HG02642 (cell line): ENCODE measurements around the gene MIB2.
"Not testable (repeated sequence)": the region's sequence is repeated elsewhere in the genome, so short reads cannot be mapped to it uniquely, and the experiment has no call there.

Experiments
- ATAC-seq: cut with Tn5 transposase; IDR thresholded peaks from one replicate; pipeline ENCODE4 v1.9.1; 2021; ENCODE audit warnings: mild to moderate bottlenecking; ENCODE audit not compliant: unreplicated experiment, poor library complexity

MIB2 gene

DNA sequence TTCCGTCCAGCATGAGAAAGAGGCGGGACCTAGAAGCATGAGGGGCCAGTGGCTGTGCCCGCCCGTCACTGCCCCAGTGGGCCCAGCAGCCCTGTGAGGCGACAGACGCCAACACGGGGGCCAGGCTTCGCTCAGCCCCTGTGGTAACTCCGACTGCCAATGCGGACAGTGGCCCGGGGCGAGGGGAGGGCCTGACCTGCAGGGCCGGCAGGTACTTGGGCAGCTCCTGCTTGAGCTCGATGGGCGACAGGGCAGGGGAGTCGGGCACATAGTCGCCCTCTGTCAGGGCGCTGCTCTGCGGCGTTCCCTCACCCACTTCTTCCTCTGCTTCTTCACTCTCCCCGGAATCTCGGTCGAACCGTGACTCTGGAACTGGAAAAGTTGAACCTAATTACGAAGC, 24.8 kb downstream of the MIB2 start:
- not testable (repeated sequence) for ATAC-seq

DNA sequence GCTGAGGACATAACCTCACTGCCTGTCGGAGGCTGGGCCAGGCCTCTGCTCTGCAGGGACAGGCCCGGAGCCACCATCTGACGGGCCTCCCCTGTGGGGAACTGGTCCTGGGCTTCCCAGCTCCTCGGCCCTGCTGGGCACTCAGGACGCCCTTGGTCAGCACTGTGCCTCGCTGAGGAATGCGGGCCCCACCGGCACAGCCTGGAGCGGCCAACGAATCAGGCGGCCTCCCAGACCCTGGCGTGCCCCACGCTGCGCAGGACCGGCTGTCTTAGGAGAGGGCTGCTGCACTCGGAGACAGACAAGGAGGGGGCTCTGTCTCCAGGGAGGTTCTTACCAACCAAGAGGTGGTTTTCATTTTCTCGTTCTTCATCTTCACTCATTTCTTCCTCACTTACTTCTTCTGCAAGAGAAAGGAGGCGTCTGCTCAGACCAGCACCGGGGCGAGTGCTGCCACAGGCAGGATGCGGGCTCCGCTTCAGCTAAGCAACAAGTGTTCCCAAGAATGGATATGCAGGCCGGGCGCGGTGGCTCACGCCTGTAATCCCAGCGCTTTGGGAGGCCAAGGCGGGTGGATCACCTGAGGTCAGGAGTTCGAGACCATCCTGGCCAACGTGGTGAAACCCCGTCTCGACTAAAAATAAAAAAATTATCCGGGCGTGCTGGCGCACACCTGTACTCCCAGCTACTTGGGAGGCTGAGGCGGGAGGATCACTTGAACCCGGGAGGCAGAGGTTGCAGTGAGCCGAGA, 25.6 kb downstream of the MIB2 start:
- ATAC-seq = not testable (repeated sequence)

DNA sequence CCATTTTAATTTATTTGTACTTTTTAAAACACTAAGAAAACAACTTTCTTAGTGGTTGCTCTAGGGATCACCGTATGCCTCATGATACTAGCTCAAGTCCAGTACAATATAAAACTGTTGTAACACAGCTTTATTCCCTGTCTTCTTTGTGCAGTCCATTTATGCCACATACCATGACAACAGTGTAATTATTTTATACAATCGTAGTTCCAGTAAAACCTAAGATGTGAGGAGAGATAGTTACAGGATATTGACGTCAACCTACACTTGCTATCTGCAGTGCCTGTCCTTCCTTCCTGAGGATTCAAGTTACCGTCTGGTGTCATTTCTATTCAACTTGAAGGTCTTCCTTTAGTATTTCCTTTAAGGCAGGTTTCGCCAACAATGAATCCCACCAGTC, 31.0 kb downstream of the MIB2 start:
- ATAC-seq = not testable (repeated sequence)

DNA sequence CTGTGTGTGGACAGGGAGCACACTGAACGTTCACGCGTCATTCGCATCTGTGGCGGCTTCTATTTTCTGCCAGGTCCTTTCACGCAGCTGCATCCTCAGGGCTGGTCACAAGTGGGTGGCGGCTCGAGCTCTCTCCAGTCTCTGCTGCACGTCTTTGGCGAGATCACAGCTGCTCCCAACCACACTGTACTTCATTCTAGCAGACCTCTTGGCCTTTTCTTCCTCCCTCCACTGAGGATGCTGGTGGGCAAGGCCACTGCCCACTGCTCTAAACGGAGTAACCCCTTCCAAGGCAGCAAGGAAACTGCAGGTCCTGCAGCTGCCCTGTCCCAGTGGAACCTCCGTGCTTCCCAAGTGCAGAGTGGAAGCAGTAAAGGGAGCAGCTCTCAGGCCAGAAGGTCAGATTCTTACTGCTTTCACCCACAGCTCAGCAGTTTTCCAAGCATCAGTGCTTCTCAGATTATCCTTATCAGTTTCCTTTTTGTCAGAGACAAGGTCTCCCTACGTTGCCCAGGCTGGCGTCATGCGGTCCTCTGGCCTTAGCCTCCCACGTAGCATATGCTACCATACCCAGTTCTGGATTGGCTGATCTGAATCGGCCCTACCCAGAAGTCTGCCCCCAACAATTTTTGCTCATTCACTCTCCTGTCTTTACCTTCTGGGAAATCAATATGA, 32.4 kb downstream of the MIB2 start:
- not testable (repeated sequence) for ATAC-seq

DNA sequence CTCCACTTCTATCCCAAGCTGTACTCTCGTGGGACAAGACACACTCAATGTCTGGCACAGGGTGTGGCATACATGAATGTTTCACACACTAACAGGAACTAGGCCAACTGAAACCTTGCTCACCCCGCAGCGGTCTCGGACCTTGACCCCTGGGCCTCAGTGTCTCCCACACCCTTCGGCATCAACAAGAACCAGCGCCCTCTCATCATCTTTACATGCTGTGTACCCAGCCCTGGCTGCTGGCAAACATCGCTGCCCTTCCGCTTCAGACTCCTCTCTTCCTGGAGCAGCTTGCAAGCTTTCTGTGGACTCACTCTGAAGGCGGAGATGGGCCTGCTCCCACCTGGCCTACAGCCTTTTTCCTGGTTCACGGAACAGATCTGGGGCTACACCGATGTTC, 33.0 kb downstream of the MIB2 start:
- not testable (repeated sequence) for ATAC-seq

DNA sequence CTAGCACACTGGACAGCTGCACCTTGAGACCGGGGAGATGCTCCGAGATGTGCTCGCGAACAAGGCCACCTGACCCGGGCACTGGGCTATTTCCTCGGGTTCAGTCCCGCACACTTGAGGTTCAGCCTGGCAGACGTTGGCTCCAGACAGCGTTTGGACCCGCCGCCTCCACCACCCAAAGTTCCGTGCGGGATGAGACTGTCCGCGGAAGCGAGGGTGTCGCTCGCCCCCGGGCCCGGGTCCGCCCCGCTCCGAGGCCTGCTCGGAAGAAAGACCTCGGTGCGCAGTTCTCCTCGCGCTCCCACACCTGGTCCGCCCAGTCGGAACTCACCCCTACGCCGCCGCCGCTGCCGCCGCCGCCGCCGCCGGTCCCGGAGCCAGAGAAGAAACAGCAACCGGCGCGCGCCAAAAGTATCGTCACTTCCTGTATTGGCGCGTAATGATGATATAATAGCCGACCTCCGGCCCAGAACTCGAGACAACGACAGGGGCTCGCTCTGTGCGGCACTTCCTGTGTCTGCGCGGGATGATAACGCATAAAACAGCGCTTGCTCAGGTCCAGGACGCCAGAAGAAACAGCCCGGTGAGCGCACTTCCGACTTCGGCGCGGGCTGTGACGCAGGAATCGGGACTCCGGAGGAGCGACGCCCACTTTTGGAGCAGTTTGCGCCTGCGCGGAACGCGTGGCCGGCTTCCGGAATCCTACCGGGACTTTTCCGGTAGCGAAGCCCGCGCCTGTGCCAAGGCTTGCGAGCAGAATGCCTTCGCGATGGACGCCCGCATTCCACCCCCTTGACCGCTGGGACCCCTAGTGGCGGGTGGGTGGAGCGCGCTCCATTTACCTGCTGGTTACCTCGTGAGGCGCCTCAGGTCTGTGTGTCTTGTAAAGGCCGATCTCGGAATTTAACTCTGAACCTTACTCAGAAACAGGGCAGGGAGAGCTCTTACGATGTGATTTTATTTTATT, 43.6 kb downstream of the MIB2 start, which contains the start of gene CDK11B:
Gene CDK11B, minus strand, starts transcription at position 422 of the 967 bp plus-strand sequence. CDS start 1,519 bp downstream, outside the sequence.
- peak; percentile 86 for ATAC-seq

DNA sequence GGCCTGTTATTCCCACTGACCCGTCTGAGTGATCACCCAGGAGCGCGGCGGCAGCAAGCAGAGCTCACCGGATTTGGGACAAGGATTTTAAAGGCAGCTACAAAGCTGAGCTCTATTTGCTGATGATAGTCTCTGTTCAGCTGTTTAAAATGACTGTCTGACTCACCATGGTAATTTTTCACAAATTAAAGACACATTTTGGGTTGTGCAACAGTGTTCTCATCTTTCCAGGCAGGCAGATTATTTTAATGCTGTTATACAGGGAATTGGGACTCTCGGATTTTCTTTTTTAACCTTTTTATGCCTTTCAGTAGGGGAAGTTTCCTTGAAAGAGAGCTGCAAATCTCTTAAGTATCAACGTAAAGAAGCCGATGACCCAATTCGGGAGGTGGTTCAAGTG, 47.1 kb downstream of the MIB2 start:
- ATAC-seq = not testable (repeated sequence)

DNA sequence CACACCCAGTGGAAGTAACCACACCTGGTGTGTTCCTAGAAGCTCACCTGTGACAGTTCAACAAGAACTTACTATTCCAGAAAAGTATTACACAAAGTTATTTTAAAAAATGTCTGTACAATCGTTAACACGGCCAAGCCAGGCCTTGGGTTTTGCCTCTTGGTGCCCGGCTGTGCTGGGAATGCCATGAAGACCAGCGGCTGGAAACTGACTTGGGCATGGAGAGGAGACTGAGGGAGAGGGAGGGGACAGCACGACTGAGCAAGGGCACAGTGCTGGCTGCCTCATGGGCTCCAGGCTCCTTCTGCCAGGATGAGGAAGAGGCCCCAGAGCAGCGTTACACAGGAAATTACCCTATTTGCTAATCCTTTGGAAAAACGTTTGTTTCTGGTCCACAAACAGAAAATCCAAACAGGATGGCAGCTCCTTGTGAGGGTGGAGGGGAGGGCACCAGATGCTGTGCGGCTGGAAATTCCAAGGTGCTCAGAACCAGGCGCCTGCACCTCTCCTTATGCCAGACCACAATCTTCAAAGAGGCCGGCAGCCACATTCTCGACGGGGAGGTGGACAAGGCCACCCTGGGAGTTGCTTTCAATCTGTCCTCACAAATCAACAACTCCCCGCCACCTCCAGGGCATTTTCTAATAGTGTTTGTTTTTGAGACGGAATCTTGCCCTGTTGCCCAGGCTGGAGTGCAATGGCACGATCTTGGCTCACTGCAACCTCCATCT, 47.7 kb downstream of the MIB2 start:
- ATAC-seq = not testable (repeated sequence)

DNA sequence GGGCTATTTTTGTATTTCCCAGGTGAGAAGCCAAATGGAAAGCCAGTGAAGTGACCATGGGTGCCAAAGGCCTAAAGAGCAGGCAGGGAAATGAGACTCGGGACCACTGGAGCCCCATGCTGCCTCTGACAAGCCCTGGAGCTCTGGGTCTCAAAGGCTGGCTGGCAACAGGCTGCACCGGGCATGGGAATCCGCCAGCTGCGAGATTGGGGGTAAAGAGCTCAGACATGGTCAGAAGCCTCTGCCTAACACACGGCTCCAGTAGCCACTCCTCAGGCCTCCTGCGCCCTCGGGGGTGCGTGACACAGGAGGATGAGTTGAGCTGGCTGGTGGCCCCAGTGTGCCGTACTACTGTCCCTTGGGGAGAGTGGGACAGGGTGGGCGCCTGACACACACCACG, 49.0 kb downstream of the MIB2 start:
- ATAC-seq = not testable (repeated sequence)

DNA sequence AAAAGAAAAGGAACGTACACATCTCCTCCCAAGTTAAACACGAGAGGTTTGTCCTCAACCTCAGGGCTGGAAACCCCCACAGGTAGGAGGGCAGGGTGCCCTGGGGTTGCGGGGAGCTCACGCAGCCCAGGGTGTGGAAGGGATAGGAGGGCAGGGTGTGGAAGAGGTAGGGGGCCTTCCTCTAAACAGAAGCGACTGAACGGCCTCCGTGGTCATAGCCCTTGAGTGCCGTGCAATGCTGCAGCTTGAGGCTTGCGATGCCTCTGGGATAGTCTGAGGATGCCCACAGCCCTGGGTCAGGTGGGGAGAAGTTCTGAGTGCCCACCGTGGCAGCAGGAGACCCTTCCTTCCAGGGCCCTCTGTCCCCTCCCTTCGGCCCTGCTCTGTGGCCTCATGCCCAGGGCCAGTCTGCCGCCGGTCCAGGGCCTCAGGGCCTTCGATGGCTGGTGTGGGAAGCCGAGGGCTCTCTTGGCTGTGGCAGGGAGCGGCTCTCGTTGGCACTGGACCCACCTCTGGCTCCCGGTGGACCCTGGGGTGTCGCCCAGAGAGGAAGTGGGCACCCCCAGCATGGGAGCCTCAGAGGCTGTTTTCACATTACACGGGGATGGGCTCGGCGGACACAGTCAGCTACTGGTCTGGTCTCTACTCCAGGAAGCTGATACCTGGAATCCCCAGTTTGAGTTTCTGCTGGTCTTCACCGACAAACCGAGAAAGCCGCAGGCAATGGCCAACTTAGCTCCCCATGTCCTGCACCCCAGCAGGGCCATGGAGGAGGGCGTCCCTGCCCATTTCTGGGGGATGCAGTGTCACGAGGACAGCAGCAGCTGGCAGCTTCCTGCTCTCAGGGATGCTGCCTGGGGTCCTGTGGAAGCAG, 49.9 kb downstream of the MIB2 start:
- ATAC-seq = no peak

DNA sequence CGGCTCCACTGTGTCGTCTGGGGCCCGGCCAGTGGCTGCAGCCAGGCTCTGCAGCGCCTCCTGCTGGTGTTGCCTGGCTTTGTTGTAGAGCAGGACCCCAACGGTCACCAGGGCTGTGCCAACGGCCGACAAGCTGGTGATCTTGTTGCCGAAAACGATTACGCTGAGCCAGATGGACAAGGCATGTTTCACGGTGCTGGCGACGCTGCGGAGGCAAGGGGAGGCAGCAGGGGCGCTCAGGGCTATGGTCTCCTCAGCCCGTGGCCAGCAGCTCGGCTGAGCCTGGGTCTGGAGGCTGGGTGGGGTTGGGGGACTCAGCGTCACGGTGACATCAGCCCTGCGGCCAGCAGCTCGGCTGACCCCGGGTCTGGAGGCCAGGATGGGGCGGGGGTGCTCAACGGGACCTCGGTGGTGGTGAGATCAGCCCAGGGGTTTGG, 50.5 kb downstream of the MIB2 start:
- no peak for ATAC-seq

DNA sequence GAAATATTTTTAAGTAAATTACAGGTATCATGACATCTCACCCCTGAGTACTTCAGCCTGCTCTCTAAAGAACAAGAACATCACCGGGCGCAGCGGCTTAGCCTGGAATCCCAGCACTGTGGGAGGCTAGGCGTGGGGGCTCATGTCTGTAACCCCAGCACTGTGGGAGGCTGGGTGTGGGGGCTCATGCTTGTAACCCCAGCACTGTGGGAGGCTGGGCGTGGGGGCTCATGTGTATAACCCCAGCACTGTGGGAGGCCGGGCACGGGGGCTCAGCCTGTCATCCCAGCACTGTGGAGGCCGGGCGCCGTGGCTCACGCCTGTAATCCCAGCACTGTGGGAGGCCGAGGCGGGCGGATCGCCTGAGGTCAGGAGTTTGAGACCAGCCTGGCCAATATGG, 51.2 kb downstream of the MIB2 start:
- ATAC-seq = no peak

DNA sequence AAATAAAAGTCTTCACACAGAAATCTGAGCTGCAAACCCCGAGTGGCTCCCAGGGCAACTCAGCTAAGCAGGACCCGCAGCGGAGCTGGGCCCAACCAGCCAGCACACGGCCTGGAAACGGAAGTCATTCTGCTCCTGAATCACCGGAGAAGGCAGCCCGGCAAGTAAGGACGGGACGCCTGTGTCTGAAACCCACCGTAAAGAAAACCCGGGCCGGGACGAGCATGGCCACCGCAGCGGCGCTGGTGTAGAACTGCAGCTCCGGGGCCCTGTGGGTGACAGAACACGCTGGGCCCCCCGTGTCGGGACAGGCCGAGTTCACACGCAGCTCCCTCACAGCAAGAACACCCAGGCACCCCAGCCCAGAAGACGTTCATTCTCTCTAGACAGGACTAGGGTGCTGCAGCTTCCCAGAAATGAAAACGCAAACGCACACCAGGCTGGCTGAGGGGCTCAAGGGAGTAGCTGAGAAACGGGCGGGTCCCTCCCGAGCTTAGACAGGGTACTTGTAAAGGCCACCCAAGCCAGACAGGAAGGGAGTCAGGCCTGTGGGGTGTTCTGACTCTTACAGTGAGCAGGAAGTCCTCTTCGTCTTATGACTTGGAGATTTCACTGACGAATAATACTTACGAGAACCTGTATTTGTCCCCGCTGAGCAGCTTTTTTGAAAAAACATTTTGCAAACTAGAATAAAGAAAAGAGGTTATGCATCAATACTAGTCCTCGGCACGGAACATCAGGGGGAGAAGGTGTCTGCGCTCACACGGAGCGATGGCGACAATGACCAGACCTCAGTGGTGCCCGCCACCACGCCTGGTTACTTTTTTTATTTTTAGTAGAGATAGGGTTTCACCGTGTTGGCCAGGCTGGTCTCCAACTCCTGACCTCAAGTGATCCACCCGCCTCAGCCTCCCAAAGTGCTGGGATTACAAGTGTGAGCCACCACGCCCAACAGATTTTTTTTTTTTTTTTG, 54.5 kb downstream of the MIB2 start:
- ATAC-seq = no peak

DNA sequence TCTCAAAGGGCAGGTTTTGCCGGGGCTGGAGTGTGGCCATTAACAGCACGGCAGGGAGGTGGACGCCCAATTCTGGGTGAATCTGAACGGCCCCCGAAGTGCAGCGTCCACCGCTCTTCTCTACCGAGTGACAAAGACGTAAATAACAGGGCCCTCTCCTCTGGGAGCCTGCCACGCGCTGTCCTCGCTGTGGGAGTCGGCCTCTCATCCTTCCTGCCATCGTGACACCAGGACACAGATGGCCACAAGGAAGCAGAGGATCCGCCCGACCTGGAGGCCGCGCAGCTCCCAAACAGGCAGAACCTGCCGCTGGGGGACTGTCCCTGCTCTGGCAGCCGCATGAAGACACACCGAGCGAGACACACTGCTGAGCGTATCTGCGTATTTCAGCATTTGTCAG, 55.6 kb downstream of the MIB2 start:
- ATAC-seq = no peak

DNA sequence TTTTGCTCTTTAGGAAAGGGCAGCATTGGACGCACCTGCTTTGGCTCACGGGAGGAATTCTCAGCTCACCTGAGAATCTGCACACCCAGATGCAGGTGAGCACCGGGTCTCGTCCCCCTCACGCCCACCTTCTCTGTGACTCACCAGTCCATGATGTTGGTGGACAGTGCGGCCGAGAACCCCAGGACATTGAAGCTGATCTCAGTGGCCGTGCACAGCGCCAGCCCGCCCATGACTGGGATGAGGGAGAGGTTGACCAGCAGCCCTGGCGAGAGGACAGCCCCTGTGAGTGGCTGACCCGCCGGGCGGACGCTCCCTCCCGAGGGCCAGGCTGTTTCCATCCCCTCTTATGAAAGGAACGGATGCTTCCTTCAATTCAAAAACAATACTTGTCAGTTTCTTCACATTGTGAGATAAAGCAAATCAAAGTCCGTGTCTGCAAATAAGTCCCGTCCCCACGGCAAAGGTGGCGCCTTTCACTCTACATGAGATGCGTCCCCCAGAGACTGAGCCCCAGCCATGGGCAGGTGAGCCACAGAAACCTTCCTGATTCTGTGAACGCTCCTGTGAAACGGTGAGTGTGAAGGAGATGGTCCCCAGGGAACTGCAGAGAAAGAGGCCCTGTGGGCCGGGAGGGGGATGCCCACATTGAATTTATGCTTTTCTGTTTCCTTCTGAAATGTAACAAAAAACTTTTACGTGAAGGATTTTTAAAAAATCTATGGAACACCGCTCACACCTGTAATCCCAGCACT, 56.2 kb downstream of the MIB2 start:
- ATAC-seq = no peak

DNA sequence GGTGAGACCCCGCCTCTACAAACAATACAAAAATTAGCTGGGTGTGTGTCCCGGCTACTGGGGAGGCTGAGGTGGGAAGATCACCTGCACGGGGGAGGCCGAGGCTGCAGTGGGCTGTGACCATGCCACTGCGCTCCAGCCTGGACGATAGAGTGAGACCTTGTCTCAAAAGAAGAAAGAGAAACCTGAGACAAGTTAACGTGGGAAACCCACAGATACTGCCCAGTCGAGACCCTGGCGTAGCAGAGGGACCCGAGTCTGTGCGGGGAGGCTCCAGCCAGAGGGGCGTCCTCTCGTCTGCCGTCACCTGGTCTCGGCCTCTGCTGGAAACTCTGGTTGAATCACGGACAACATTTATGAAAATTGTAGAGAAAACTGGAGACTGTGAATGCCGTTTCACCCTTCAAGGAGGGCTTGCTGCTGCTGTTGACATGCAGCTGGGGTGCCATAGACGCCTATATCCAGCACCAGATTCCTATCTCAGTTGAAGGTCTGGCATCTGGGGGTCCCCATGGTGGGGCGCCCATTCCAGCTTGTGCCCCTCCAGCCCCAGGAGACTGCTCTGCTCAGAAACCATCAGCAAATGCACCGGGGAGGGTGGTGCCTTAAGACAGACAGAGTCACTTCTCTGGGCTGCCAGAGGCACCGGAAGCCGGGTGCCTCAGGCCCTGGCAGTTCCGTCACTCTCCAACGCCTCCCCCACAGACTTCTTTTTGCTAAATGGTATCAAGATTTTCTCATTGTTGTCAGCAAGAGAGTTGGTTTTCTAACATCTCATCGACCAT, 57.1 kb downstream of the MIB2 start:
- ATAC-seq = no peak
